ENCODE results near the gene LARGE1. TPM values are rescaled to one million over a fixed set of nuclear protein-coding genes. Genes with fewer than 3 reads are reported as not detected.

The LARGE1 gene
- total and polyA plus RNA-seq, 2 experiments from 2014 or later, result 1.5 to 12.8 TPM

- no peaks in the 10 kb centered on the region for H3K36me3 ChIP-seq (ENCODE audit: low read depth)
- no peaks in the 10 kb centered on the region for H3K27me3 ChIP-seq (replicated peaks; ENCODE audit: insufficient read depth)
- DNase-seq, result no peak
- no peak overlapping the region for H3K27ac ChIP-seq
- no peaks in the 10 kb centered on the region for H4K20me1 ChIP-seq (ENCODE audit: insufficient read depth)
- H2AFZ ChIP-seq, result no peak overlapping the region
- H3K9ac ChIP-seq, result no peak overlapping the region
- TF ChIP-seq EZH2 (IDR thresholded peaks at IDR 0.05; ENCODE audit: insufficient read depth, poor library complexity, severe bottlenecking) (no peak), EZH2phosphoT487 (IDR thresholded peaks at IDR 0.05; ENCODE audit: insufficient read depth, low read depth) (no peak)
- no peak overlapping the region for H3K4me3 ChIP-seq
- WGBS, 2 experiments (ENCODE audit: low coverage in 1 of 2, low lambda C conversion rate in 2 of 2, missing lambda C conversion rate in 2 of 2), result 46 to 47% methylated on average over 4 of the region's 4 CpGs
- no peaks in the 10 kb centered on the region for H3K9me2 ChIP-seq (ENCODE audit: insufficient read depth)
- no peak overlapping the region for H3K4me2 ChIP-seq (ENCODE audit: unreplicated experiment)
- in situ Hi-C loops (cut with MboI), result no loop called here
- no peaks in the 10 kb centered on the region for H3K4me1 ChIP-seq (ENCODE audit: insufficient read depth)
- H3F3A ChIP-seq (ENCODE audit: insufficient read depth), result no peaks in the 10 kb centered on the region
- H3K9me3 ChIP-seq (ENCODE audit: low read depth), result no peaks in the 10 kb centered on the region
- no peaks in the 10 kb centered on the region for H3K79me2 ChIP-seq (ENCODE audit: insufficient read depth)
Measured at GRCh38 chr22:33492210-33492651, 428.0 kb downstream of the LARGE1 start.

DNA sequence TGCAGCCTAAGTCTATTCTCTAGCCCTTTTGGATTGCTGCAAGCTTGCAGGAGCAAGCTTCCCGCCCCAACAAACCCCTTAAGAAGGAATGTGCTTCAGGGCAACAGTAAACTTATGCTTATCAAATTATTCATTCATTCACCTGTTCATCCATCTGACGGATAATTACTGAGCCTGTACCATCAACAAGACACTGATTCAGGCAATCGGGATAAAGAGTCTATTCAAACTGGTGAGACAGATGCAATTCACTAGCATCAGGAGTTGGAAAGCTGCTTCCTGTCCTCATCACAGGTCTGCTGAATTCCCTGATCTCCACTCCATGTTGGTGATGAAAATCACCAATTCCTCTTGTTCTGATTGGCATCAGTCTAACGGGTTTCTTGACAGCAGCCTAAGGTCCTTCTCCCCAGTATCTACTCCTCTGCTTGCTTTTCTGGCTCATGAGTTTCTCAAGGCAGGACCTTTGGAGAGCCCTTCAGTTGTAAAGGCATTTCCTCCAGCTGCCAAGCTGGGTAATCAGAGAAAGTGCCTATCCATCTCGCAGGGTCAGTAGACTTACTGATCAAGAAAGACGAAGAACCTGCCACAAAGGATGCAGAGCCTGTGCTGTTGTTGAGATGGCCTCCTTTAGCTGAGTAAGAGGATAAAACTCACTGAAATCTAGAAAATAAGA lies 433.1 kb downstream of the LARGE1 start:
- Histone ChIP-seq H3F3A (ENCODE audit: insufficient read depth) (no peaks in the 10 kb centered on the region), H3K27ac (no peak overlapping the region), H4K20me1 (ENCODE audit: insufficient read depth) (no peaks in the 10 kb centered on the region), H3K4me3 (no peak overlapping the region), H3K9me3 (ENCODE audit: low read depth) (no peaks in the 10 kb centered on the region), H3K36me3 (ENCODE audit: low read depth) (no peaks in the 10 kb centered on the region), H3K9ac (no peak overlapping the region), H3K4me1 (ENCODE audit: insufficient read depth) (no peaks in the 10 kb centered on the region), H3K4me2 (ENCODE audit: unreplicated experiment) (no peak overlapping the region), H2AFZ (no peak overlapping the region), H3K79me2 (ENCODE audit: insufficient read depth) (no peaks in the 10 kb centered on the region), H3K9me2 (ENCODE audit: insufficient read depth) (no peaks in the 10 kb centered on the region), H3K27me3 (replicated peaks; ENCODE audit: insufficient read depth) (no peaks in the 10 kb centered on the region)
- no peak for DNase-seq
- TF ChIP-seq EZH2 (IDR thresholded peaks at IDR 0.05; ENCODE audit: insufficient read depth, poor library complexity, severe bottlenecking) (no peak), EZH2phosphoT487 (IDR thresholded peaks at IDR 0.05; ENCODE audit: insufficient read depth, low read depth) (no peak)
- WGBS, 2 experiments (ENCODE audit: low coverage in 1 of 2, low lambda C conversion rate in 2 of 2, missing lambda C conversion rate in 2 of 2), result 88 to 93% methylated on average over 6 of the region's 6 CpGs
- in situ Hi-C loops (cut with MboI), result no loop called here

- Histone ChIP-seq H3F3A (ENCODE audit: insufficient read depth) (peaks cover 6% of the 10 kb centered on the region; the same call in 1 of the 2 replicates), H3K27ac (no peak overlapping the region), H3K9ac (no peak overlapping the region), H2AFZ (no peak overlapping the region), H3K4me1 (ENCODE audit: insufficient read depth) (peaks cover 6% of the 10 kb centered on the region), H4K20me1 (ENCODE audit: insufficient read depth) (no peaks in the 10 kb centered on the region), H3K27me3 (replicated peaks; ENCODE audit: insufficient read depth) (no peaks in the 10 kb centered on the region), H3K9me3 (ENCODE audit: low read depth) (no peaks in the 10 kb centered on the region), H3K4me2 (ENCODE audit: unreplicated experiment) (no peak overlapping the region), H3K4me3 (no peak overlapping the region), H3K36me3 (ENCODE audit: low read depth) (no peaks in the 10 kb centered on the region), H3K79me2 (ENCODE audit: insufficient read depth) (no peaks in the 10 kb centered on the region), H3K9me2 (ENCODE audit: insufficient read depth) (no peaks in the 10 kb centered on the region)
- in situ Hi-C loops (cut with MboI), result no loop called here
- 96 to 97% methylated on average over 5 of the region's 5 CpGs for WGBS, 2 experiments (ENCODE audit: low coverage in 1 of 2, low lambda C conversion rate in 2 of 2, missing lambda C conversion rate in 2 of 2)
- no peak for DNase-seq
- TF ChIP-seq EZH2phosphoT487 (IDR thresholded peaks at IDR 0.05; ENCODE audit: insufficient read depth, low read depth) (no peak), EZH2 (IDR thresholded peaks at IDR 0.05; ENCODE audit: insufficient read depth, poor library complexity, severe bottlenecking) (no peak)
Measured at GRCh38 chr22:33481550-33481949, 438.7 kb downstream of the LARGE1 start.

GRCh38 chr22:33477120-33478111 lies 442.9 kb downstream of the LARGE1 start:
- H3K9me2 ChIP-seq (ENCODE audit: insufficient read depth), result no peaks in the 10 kb centered on the region
- H3K27ac ChIP-seq, result no peak overlapping the region
- H3K4me3 ChIP-seq, result no peak overlapping the region
- H2AFZ ChIP-seq, result no peak overlapping the region
- H3K79me2 ChIP-seq (ENCODE audit: insufficient read depth), result no peaks in the 10 kb centered on the region
- no peaks in the 10 kb centered on the region for H3K27me3 ChIP-seq (replicated peaks; ENCODE audit: insufficient read depth)
- 79 to 80% methylated on average over 13 of the region's 13 CpGs for WGBS, 2 experiments (ENCODE audit: low coverage in 1 of 2, low lambda C conversion rate in 2 of 2, missing lambda C conversion rate in 2 of 2)
- TF ChIP-seq EZH2phosphoT487 (IDR thresholded peaks at IDR 0.05; ENCODE audit: insufficient read depth, low read depth), result no peak
- no peak for TF ChIP-seq EZH2 (IDR thresholded peaks at IDR 0.05; ENCODE audit: insufficient read depth, poor library complexity, severe bottlenecking)
- H3K4me2 ChIP-seq (ENCODE audit: unreplicated experiment), result peak overlapping the region; percentile 28
- H3K4me1 ChIP-seq (ENCODE audit: insufficient read depth), result peaks cover 12% of the 10 kb centered on the region
- in situ Hi-C loops (cut with MboI), result no loop called here
- no peaks in the 10 kb centered on the region for H4K20me1 ChIP-seq (ENCODE audit: insufficient read depth)
- no peaks in the 10 kb centered on the region for H3K36me3 ChIP-seq (ENCODE audit: low read depth)
- peaks cover 6% of the 10 kb centered on the region; the same call in 1 of the 2 replicates for H3F3A ChIP-seq (ENCODE audit: insufficient read depth)
- DNase-seq, result no peak
- no peaks in the 10 kb centered on the region for H3K9me3 ChIP-seq (ENCODE audit: low read depth)
- H3K9ac ChIP-seq, result no peak overlapping the region

Measured in GM23248 (cell line).